ENCODE data around the gene FAM110A.

Gene FAM110A

DNA sequence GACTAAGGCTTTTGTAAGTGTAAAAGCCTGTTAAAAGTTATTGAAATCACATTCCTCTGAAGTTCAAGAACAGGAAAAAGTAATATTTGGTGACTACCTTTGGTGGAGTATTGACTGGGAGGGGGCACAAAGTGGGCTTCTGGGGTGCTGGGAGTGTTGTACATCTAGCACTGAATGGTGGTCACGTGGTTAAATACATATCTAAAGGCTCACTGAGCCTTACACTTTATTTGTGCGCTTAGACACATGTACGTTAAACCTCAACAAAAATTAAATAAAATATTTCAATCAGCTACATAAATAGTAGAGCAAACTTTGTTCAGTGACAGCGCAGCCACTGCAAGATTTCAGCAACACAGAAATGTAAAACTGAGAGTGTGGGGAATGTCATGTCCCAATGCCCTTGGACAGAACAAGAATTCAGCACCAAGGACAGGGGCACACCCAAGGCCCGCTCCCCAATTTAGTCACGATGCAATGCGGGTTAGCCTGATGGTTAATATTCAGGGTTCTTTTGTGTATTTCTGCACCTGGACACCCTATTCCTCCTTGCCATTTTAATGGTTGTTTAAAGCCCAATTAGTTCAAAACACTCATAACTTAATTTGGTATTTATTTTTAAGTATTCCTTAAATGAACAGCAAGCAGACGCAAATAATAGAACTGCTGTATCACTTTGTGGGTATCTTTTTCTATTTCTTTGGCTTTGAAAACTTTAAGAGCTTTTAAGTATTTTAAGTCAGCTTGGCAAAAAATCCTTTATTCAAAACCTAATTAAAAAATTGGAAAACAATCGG is 45.2 kb downstream of the FAM110A start:
- H3K27ac ChIP-seq (ENCODE audit: low read depth, low read length), result no peak overlapping the region
- no peaks in the 10 kb centered on the region for H3K4me1 ChIP-seq (ENCODE audit: insufficient read depth, low read length)
- H3K36me3 ChIP-seq (ENCODE audit: insufficient read depth, low read length), result no peaks in the 10 kb centered on the region
- H3K9ac ChIP-seq (ENCODE audit: low read length), result no peak overlapping the region
- H3K27me3 ChIP-seq (ENCODE audit: control insufficient read depth in 1 of 2, insufficient read depth in 2 of 2, low read length in 2 of 2), result peaks cover 0 to 5% of the 10 kb centered on the region in 2 donors
- no peak overlapping the region for H3K4me3 ChIP-seq (ENCODE audit: low read depth in 1 of 2, low read length in 2 of 2)
- no peaks in the 10 kb centered on the region for H3K9me3 ChIP-seq (ENCODE audit: low read length)

DNA sequence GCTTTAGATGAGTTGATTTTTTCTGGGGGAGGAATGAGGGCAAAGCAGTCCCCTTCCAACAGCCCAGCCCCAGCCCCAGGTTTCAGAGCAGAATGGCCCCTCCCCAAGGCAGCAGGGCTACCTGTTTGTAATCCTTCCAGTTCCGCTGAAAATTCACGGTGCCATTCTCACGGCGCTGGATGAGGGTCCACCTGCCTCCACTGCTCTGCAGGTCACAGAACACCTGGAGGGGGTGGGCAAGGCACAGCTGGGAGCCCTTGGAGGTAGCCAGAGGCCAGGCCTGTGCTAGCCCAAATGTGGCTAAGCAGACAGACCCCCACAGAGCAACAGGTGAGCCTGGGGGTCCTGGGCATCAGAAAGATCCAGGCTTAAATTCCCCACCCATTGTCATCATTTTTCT is 46.1 kb downstream of the FAM110A start:
- peaks cover 0 to 5% of the 10 kb centered on the region in 2 donors for H3K27me3 ChIP-seq (ENCODE audit: control insufficient read depth in 1 of 2, insufficient read depth in 2 of 2, low read length in 2 of 2)
- no peak overlapping the region for H3K27ac ChIP-seq (ENCODE audit: low read depth, low read length)
- no peak overlapping the region for H3K9ac ChIP-seq (ENCODE audit: low read length)
- no peaks in the 10 kb centered on the region for H3K9me3 ChIP-seq (ENCODE audit: low read length)
- H3K4me1 ChIP-seq (ENCODE audit: insufficient read depth, low read length), result no peaks in the 10 kb centered on the region
- H3K36me3 ChIP-seq (ENCODE audit: insufficient read depth, low read length), result no peaks in the 10 kb centered on the region
- no peak overlapping the region for H3K4me3 ChIP-seq (ENCODE audit: low read depth in 1 of 2, low read length in 2 of 2)

DNA sequence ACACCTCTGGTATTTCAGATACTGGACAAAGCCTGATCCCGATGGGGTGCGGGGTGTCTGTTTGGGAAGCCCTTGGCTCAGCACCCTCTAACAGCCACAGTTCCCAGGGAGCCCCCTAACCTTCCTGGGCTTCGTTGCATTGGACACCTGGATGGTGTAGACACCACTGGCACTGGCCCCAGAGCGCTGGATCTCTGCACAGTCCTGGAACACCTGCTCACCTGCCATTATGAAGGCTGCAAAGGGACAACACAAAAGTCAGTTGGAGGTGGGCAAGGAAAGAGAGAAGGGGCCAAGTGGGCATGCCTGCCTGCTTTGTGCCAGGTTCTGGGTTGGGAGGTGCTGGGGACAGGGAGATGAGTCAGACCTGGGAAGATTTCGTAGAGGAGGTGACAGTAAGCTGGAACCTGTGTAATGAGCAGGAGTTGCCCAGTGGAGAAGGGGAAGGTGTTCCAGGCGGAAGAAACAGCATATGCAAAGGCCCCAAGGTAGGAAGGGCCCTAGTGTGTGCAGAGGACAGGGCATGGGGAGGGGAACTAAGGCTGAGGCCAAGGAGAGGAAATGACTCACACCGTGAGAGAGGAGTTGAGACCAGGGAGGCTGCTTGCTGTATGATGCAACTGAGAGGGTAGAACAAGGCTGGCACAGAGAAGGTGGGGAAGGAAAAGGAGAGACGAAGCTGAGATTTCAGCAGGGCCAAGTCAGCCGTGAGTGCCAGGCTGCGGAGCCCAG is 47.7 kb downstream of the FAM110A start:
- no peak overlapping the region for H3K4me3 ChIP-seq (ENCODE audit: low read depth in 1 of 2, low read length in 2 of 2)
- no peaks in the 10 kb centered on the region for H3K36me3 ChIP-seq (ENCODE audit: insufficient read depth, low read length)
- peaks cover 0 to 13% of the 10 kb centered on the region in 2 donors for H3K27me3 ChIP-seq (ENCODE audit: control insufficient read depth in 1 of 2, insufficient read depth in 2 of 2, low read length in 2 of 2)

DNA sequence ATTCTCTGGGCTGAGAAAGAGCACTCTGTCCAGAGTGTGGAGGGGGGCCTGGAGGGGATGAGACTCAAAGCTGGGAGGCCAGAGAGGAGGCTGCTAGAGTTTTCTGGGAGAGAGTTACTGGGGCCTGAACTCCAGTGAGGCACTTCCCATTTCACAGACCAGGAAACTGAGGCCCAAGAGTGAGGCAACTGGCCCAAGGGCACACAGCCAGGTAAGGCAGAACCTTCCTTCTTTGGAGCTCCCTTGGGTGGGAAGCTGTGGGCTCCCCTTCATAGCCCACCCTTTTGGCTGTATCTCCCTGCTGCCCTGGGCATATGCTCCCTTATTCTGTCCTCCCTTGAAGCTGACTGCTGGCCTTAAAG is 48.2 kb downstream of the FAM110A start:
- H3K27me3 ChIP-seq (ENCODE audit: control insufficient read depth in 1 of 2, insufficient read depth in 2 of 2, low read length in 2 of 2), result peaks cover 0 to 13% of the 10 kb centered on the region in 2 donors
- H3K9ac ChIP-seq (ENCODE audit: low read length), result no peak overlapping the region
- no peak overlapping the region for H3K27ac ChIP-seq (ENCODE audit: low read depth, low read length)
- no peaks in the 10 kb centered on the region for H3K36me3 ChIP-seq (ENCODE audit: insufficient read depth, low read length)
- H3K4me1 ChIP-seq (ENCODE audit: insufficient read depth, low read length), result no peaks in the 10 kb centered on the region
- H3K9me3 ChIP-seq (ENCODE audit: low read length), result no peaks in the 10 kb centered on the region
- no peak overlapping the region for H3K4me3 ChIP-seq (ENCODE audit: low read depth in 1 of 2, low read length in 2 of 2)

More for the DNA sequence above, 47.7 kb downstream of the FAM110A start:
- Histone ChIP-seq H3K9ac (ENCODE audit: low read length) (no peak overlapping the region), H3K27ac (ENCODE audit: low read depth, low read length) (no peak overlapping the region), H3K9me3 (ENCODE audit: low read length) (no peaks in the 10 kb centered on the region), H3K4me1 (ENCODE audit: insufficient read depth, low read length) (no peaks in the 10 kb centered on the region)

DNA sequence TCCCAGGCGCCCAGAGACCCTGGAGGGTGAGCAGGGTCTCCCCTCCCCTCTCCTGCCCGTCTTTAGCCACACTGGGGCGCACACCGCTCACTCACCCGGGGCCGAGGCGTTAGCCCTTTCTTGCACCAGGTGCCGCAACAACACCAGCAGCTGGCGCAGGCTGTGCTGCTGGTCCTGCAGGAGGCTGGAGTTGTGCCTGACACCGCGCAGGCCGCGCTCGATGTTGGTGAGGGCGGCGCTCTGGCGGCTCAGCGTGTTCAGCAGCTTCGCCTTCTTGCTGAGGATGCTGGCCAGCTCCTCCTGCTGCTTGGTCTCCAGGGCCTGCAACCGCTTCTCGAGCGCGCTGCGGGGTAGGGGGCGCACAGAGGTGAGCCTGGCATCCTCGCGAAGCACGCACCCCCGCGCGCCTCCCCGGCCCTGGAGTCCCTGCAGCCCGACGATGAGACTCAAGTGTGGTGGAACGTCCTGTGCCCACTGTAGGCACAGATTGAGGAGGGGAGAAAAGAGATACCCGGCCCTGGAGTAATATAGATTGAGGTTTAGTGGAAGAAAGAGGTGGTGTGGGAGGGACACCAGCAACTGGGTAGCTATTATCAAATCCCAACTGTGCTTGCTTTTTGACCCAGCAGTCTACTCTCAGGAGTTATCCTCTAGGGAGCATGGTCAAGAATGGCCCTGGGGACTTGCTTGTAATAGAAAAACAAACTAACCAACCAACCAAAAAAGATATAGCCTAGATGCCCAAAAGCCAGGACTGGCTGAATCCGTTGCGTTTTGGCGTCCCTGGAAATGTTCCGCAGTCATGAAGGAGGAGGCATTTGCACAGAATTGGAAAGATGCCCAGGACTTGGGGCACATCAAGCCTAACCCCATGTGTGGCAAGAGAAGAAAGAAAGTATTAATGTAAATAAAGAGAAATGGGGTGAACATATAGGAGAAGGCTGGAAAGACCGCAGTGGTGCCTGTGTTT is 51.8 kb downstream of the FAM110A start:
- Histone ChIP-seq H3K9ac (ENCODE audit: low read length) (no peak overlapping the region), H3K4me3 (ENCODE audit: low read depth in 1 of 2, low read length in 2 of 2) (no peak overlapping the region), H3K4me1 (ENCODE audit: insufficient read depth, low read length) (no peaks in the 10 kb centered on the region), H3K9me3 (ENCODE audit: low read length) (no peaks in the 10 kb centered on the region), H3K27me3 (ENCODE audit: control insufficient read depth in 1 of 2, insufficient read depth in 2 of 2, low read length in 2 of 2) (peaks cover 0 to 13% of the 10 kb centered on the region in 2 donors), H3K36me3 (ENCODE audit: insufficient read depth, low read length) (no peaks in the 10 kb centered on the region), H3K27ac (ENCODE audit: low read depth, low read length) (no peak overlapping the region)

DNA sequence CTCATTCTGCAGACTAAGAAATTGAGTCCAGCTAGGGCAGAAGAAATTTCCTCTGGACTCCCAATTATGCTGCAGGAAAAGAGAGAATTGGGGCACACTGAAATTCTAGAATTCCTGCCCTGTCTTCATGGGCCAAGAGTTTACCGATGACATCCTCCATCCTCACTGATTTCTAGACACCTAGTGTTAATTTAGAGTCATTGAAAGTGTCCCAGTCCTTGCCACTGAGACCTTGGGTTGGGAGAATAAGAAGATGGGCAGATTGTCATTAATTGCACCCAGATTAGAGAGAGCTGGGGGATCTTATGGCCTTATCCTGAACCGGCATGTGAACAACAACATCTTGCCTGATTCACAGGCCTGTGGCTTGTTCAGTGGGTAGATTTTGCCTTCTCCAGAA is 53.6 kb downstream of the FAM110A start:
- H3K36me3 ChIP-seq (ENCODE audit: insufficient read depth, low read length), result no peaks in the 10 kb centered on the region
- H3K4me3 ChIP-seq (ENCODE audit: low read depth in 1 of 2, low read length in 2 of 2), result no peak overlapping the region
- no peaks in the 10 kb centered on the region for H3K4me1 ChIP-seq (ENCODE audit: insufficient read depth, low read length)

DNA sequence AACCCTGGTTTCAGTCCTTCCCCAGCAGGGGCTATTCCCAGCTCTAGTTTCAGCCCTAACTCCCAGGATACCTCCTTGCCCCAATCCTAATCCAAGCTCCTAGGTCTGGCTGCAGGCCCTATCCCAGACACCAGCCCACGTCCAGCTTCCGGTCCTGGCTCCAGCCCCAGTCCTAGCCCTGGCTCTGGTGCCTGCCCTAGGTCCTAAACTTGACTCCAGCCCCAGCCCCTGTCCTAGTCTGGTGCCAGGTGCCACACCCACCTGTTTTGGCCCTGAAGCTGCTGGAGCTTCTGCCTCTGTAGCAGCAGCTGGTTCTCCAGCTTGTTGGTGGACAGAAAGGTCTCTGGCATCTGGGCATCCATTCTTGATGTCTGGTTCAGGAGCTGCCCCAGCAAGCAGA is 54.5 kb downstream of the FAM110A start:
- no peaks in the 10 kb centered on the region for H3K36me3 ChIP-seq (ENCODE audit: insufficient read depth, low read length)
- H3K27ac ChIP-seq (ENCODE audit: low read depth, low read length), result no peak overlapping the region
- H3K9ac ChIP-seq (ENCODE audit: low read length), result no peak overlapping the region
- no peak overlapping the region for H3K4me3 ChIP-seq (ENCODE audit: low read depth in 1 of 2, low read length in 2 of 2)
- peaks cover 0 to 13% of the 10 kb centered on the region in 2 donors for H3K27me3 ChIP-seq (ENCODE audit: control insufficient read depth in 1 of 2, insufficient read depth in 2 of 2, low read length in 2 of 2)
- H3K9me3 ChIP-seq (ENCODE audit: low read length), result no peaks in the 10 kb centered on the region
- no peaks in the 10 kb centered on the region for H3K4me1 ChIP-seq (ENCODE audit: insufficient read depth, low read length)

More for the DNA sequence above, 53.6 kb downstream of the FAM110A start:
- Histone ChIP-seq H3K27ac (ENCODE audit: low read depth, low read length) (no peak overlapping the region), H3K9me3 (ENCODE audit: low read length) (no peaks in the 10 kb centered on the region), H3K27me3 (ENCODE audit: control insufficient read depth in 1 of 2, insufficient read depth in 2 of 2, low read length in 2 of 2) (peaks cover 0 to 13% of the 10 kb centered on the region in 2 donors), H3K9ac (ENCODE audit: low read length) (no peak overlapping the region)

DNA sequence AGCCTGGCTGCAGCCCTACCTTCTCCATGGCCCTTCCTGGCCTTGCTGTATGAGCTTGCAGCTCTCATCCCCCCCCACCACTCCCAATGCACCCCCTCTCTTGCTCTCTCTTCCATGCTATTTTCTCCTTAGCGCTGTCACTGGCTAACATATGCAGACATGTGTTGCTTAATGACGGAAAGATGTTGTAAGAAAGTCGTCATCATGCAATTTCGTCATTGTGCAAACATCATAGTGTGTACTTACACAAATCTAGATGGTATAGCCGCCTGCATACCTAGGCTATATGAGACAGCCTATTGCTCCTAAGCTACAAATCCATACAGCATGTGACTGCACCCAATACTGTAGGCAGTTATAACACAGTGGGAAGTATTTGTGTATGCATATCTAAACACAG is 55.6 kb downstream of the FAM110A start:
- Histone ChIP-seq H3K4me1 (ENCODE audit: insufficient read depth, low read length) (no peaks in the 10 kb centered on the region), H3K27ac (ENCODE audit: low read depth, low read length) (no peak overlapping the region)

DNA sequence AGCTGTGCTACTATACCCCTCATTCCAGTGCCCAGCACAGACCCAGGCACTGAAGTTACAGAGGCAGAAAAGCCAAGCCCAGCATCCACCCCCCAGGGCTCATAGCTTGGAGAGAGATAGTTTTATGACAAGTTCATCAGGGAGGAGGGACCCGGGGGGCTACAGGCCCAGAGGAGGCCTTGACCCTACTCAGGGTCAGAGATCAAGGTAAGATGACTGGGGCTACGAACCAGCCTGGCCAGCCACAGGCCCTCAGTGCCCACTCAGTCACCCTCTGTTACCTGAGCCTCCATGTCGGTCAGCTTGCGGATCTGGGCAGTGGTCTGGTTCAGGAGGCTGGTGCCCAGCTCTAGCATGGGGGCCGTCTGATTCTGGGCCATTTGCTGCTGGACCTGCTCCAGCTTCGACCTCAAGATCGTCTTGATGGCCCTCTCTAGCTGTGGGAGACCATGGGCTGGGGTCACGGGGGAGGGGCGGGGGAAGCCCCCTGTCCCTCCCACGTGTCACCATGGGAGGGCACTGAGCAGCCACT is 56.5 kb downstream of the FAM110A start:
- no peaks in the 10 kb centered on the region for H3K9me3 ChIP-seq (ENCODE audit: low read length)
- H3K27me3 ChIP-seq (ENCODE audit: control insufficient read depth in 1 of 2, insufficient read depth in 2 of 2, low read length in 2 of 2), result peaks cover 0 to 3% of the 10 kb centered on the region in 2 donors
- H3K36me3 ChIP-seq (ENCODE audit: insufficient read depth, low read length), result no peaks in the 10 kb centered on the region
- no peaks in the 10 kb centered on the region for H3K4me1 ChIP-seq (ENCODE audit: insufficient read depth, low read length)
- H3K27ac ChIP-seq (ENCODE audit: low read depth, low read length), result no peak overlapping the region
- no peak overlapping the region for H3K9ac ChIP-seq (ENCODE audit: low read length)
- no peak overlapping the region for H3K4me3 ChIP-seq (ENCODE audit: low read depth in 1 of 2, low read length in 2 of 2)

More for the DNA sequence above, 55.6 kb downstream of the FAM110A start:
- Histone ChIP-seq H3K4me3 (ENCODE audit: low read depth in 1 of 2, low read length in 2 of 2) (no peak overlapping the region), H3K27me3 (ENCODE audit: control insufficient read depth in 1 of 2, insufficient read depth in 2 of 2, low read length in 2 of 2) (peaks cover 0 to 12% of the 10 kb centered on the region in 2 donors), H3K36me3 (ENCODE audit: insufficient read depth, low read length) (no peaks in the 10 kb centered on the region), H3K9ac (ENCODE audit: low read length) (no peak overlapping the region), H3K9me3 (ENCODE audit: low read length) (no peaks in the 10 kb centered on the region)

DNA sequence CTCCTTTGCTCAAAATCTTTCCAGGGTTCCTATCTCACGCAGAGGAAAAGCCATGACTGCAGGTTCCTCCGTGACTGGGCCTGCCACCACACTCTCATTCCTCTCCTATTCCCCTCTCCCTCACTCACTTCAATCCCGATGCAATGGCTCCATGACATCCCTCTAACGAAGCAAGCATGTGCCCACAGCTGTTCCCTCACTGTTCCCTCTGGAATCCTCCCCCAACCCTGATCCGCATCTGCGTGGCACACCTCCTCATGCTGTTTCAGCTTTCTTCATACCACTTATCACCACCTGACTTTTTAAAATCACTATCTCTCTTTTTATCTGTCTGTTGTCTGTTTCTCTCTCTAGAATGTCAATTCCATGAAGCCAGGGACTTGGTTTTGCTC is 57.1 kb downstream of the FAM110A start:
- H3K4me1 ChIP-seq (ENCODE audit: insufficient read depth, low read length), result no peaks in the 10 kb centered on the region
- H3K9ac ChIP-seq (ENCODE audit: low read length), result no peak overlapping the region
- no peak overlapping the region for H3K4me3 ChIP-seq (ENCODE audit: low read depth in 1 of 2, low read length in 2 of 2)
- H3K36me3 ChIP-seq (ENCODE audit: insufficient read depth, low read length), result no peaks in the 10 kb centered on the region
- no peak overlapping the region for H3K27ac ChIP-seq (ENCODE audit: low read depth, low read length)
- no peaks in the 10 kb centered on the region for H3K27me3 ChIP-seq (ENCODE audit: control insufficient read depth in 1 of 2, insufficient read depth in 2 of 2, low read length in 2 of 2)
- H3K9me3 ChIP-seq (ENCODE audit: low read length), result no peaks in the 10 kb centered on the region

Measured in muscle layer of colon (tissue), 2 donors.